IMR-90 (cell line): ENCODE data around the gene ENKUR. TPM values are rescaled to one million over a fixed set of nuclear protein-coding genes. Genes with fewer than 3 reads are reported as not detected.

Experiments used
- ATAC-seq: fragments of 200-7000 bp; cut with Tn5 transposase; 2 replicates; pipeline ENCODE4 v1.9.1; 2020; ENCODE audit warnings: low read depth, mild to moderate bottlenecking, moderate library complexity
- BruUV-seq: library from RNA; stranded (reverse); fragments of 400-500 nt; replicated peaks from 2 replicates; lab custom pipeline; 2021; lab: Mats Ljungman, UMichigan
- CTCF ChIA-PET: fragments of 300-600 bp; formaldehyde crosslinking; extraction: SDS; loops from one replicate; lab custom pipeline; 2021; ENCODE audit warnings: antibody characterized with exemption; lab: Yijun Ruan, JAX
- POLR2A ChIA-PET: fragments of 300-600 bp; sonication (Branson Sonifier 250); formaldehyde crosslinking; loops from one replicate; lab custom pipeline; 2022; ENCODE audit warnings: antibody characterized with exemption; ENCODE audit not compliant: unreplicated experiment; lab: Charles Lee
- DNase-seq: peaks from one replicate; pipeline ENCODE4 v3.0.0; 2013
- H2AFZ ChIP-seq: replicated peaks from 2 replicates; pipeline ENCODE3; 2013; ENCODE audit warnings: low read length, mild to moderate bottlenecking; ENCODE audit not compliant: poor library complexity
- H2AK5ac ChIP-seq: 2 replicates; pipeline ENCODE4 v1.6.1; 2013; ENCODE audit warnings: low read depth, low read length, inconsistent platforms
- H2AK9ac ChIP-seq: replicated peaks from 2 replicates; pipeline ENCODE3; 2013; ENCODE audit warnings: mild to moderate bottlenecking, low read depth, low read length, moderate library complexity; ENCODE audit not compliant: poor library complexity
- H2BK120ac ChIP-seq: 2 replicates; pipeline ENCODE4 v1.6.1; 2013; ENCODE audit warnings: low read depth, low read length, inconsistent platforms
- H2BK15ac ChIP-seq: 3 replicates; pipeline ENCODE4 v1.6.1; 2013; ENCODE audit warnings: low read depth, low read length, inconsistent platforms
- H2BK20ac ChIP-seq: 2 replicates; pipeline ENCODE4 v1.6.1; 2013; ENCODE audit warnings: low read depth, mild to moderate bottlenecking, inconsistent platforms, low read length, moderate library complexity
- H2BK5ac ChIP-seq: 2 replicates; pipeline ENCODE4 v1.6.1; 2013; ENCODE audit warnings: mild to moderate bottlenecking, low read depth, low read length, inconsistent platforms; ENCODE audit not compliant: poor library complexity, severe bottlenecking
- H3K14ac ChIP-seq: replicated peaks from 2 replicates; pipeline ENCODE4 v1.6.1; 2013; ENCODE audit warnings: low read depth, low read length, inconsistent platforms
- H3K18ac ChIP-seq: 2 replicates; pipeline ENCODE4 v1.6.1; 2013; ENCODE audit warnings: low read depth, low read length, control low read depth
- H3K23ac ChIP-seq: 2 replicates; pipeline ENCODE4 v1.6.1; 2013; ENCODE audit warnings: low read depth, low read length, inconsistent platforms
- H3K27ac ChIP-seq: 2 replicates; pipeline ENCODE4 v1.5.1; 2013; ENCODE audit warnings: mild to moderate bottlenecking, control low read depth, low read length; ENCODE audit not compliant: insufficient read depth
- H3K27me3 ChIP-seq: 2 replicates; pipeline ENCODE4 v1.6.1; 2013; ENCODE audit warnings: low read length; ENCODE audit not compliant: control insufficient read depth, insufficient read depth
- H3K36me3 ChIP-seq: 2 replicates; pipeline ENCODE4 v1.6.1; 2013; ENCODE audit warnings: low read length, mixed read lengths; ENCODE audit not compliant: control insufficient read depth, insufficient read depth
- H3K4ac ChIP-seq: 2 replicates; pipeline ENCODE4 v1.6.1; 2013; ENCODE audit warnings: low read depth, low read length, inconsistent platforms
- H3K4me1 ChIP-seq: 2 replicates; pipeline ENCODE4 v1.6.1; 2013; ENCODE audit warnings: low read length, mixed read lengths; ENCODE audit not compliant: control insufficient read depth, insufficient read depth
- H3K4me2 ChIP-seq: 2 replicates; pipeline ENCODE4 v1.6.1; 2013; ENCODE audit warnings: low read depth, mild to moderate bottlenecking, control low read depth, low read length, moderate library complexity
- H3K4me3 ChIP-seq: 2 replicates; pipeline ENCODE4 v1.5.1; 2013; ENCODE audit warnings: low read depth, mild to moderate bottlenecking, control low read depth, low read length, moderate library complexity; ENCODE audit not compliant: insufficient read depth
- H3K56ac ChIP-seq: 2 replicates; pipeline ENCODE4 v1.6.1; 2013; ENCODE audit warnings: low read length, inconsistent platforms; ENCODE audit not compliant: insufficient read depth; ENCODE audit errors: extremely low read depth
- H3K79me1 ChIP-seq, 2 experiments: 2 replicates each; pipeline ENCODE4 v1.6.1; 2013; ENCODE audit warnings: low read length in 2 of 2, inconsistent platforms in 1 of 2, low read depth in 1 of 2
- H3K9ac ChIP-seq: 2 replicates; pipeline ENCODE4 v1.6.1; 2013; ENCODE audit warnings: low read depth, low read length, control low read depth
- H3K9me1 ChIP-seq: 2 replicates; pipeline ENCODE4 v1.6.1; 2013; ENCODE audit warnings: low read length, inconsistent platforms; ENCODE audit not compliant: insufficient read depth
- H3K9me3 ChIP-seq: 2 replicates; pipeline ENCODE4 v1.6.1; 2013; ENCODE audit warnings: low read length; ENCODE audit not compliant: control insufficient read depth, insufficient read depth
- H4K20me1 ChIP-seq: 2 replicates; pipeline ENCODE4 v1.6.1; 2013; ENCODE audit warnings: low read length, inconsistent platforms; ENCODE audit not compliant: insufficient read depth
- H4K5ac ChIP-seq: 2 replicates; pipeline ENCODE4 v1.6.1; 2013; ENCODE audit warnings: mild to moderate bottlenecking, low read depth, low read length, control low read depth
- H4K8ac ChIP-seq, 2 experiments: 2 replicates each; pipeline ENCODE4 v1.6.1; 2013; ENCODE audit warnings: low read depth in 2 of 2, low read length in 2 of 2, control low read depth in 1 of 2, inconsistent platforms in 1 of 2
- H4K91ac ChIP-seq: 2 replicates; pipeline ENCODE4 v1.6.1; 2013; ENCODE audit warnings: low read depth, low read length, inconsistent platforms; ENCODE audit not compliant: insufficient read depth
- BHLHE40 ChIP-seq: fragments of 150-350 bp; IDR thresholded peaks from 2 replicates; pipeline ENCODE4 v1.6.1; 2016; ENCODE audit warnings: mild to moderate bottlenecking, low read depth, low read length
- MAFK ChIP-seq: IDR thresholded peaks from 2 replicates; pipeline ENCODE4 v1.6.1; 2012; ENCODE audit warnings: low read depth, low read length, improper control_type of control experiment
- NFE2L2 ChIP-seq: fragments of 150-350 bp; IDR thresholded peaks from 2 replicates; pipeline ENCODE4 v1.6.1; 2016; ENCODE audit warnings: low read depth, mild to moderate bottlenecking, low read length
- POLR2A ChIP-seq: IDR thresholded peaks from 2 replicates; pipeline ENCODE4 v1.6.1; 2012; ENCODE audit warnings: mild to moderate bottlenecking, low read depth, low read length
- RFX5 ChIP-seq: IDR thresholded peaks from 2 replicates; pipeline ENCODE4 v1.8.0; 2012; ENCODE audit warnings: low read depth, mild to moderate bottlenecking, low read length, moderate library complexity
- SMC3 ChIP-seq: fragments of 150-350 bp; IDR thresholded peaks from 2 replicates; pipeline ENCODE4 v1.6.1; 2016; ENCODE audit warnings: low read depth, mild to moderate bottlenecking, antibody characterized with exemption, low read length, moderate library complexity
- WGBS, 2 experiments: methylation state at CpG; one replicate each; pipeline versions ENCODE4 v1.1.5 to v1.1.7; 2013; ENCODE audit warnings: missing lambda C conversion rate in 2 of 2; ENCODE audit not compliant: insufficient read length in 1 of 2; ENCODE audit errors: extremely low coverage in 2 of 2; 5-methylcytosine and 5-hydroxymethylcytosine counted together
- dilution Hi-C: fragments of 300-500 bp; cut with HindIII; formaldehyde crosslinking; loops from one replicate; pipeline ENCODE4 v1.14.3; 2018; ENCODE audit warnings: low sequenced_read_pairs; ENCODE audit not compliant: unreplicated experiment
- in situ Hi-C: fragments of 300-500 bp; cut with MboI; formaldehyde crosslinking; loops from 3 replicates; pipeline ENCODE4 v1.14.3; 2019; ENCODE audit warnings: low sequenced_read_pairs, inconsistent platforms, mixed read lengths
- intact Hi-C: fragments of 100-400 bp; cut with micrococcal nuclease; formaldehyde crosslinking; loops from 2 replicates; pipeline ENCODE4 v1.10.0; 2022
- polyA plus RNA-seq, 3 experiments: library from polyadenylated mRNA; depleted of rRNA; stranded (reverse); fragments of >200 nt; gene quantifications; 2 replicates each; pipeline ENCODE4 v1.2.3, GENCODE V29; 2012; ENCODE audit warnings: low replicate concordance in 1 of 3
- total RNA-seq: library from RNA; depleted of rRNA; stranded (reverse); fragments of >200 nt; gene quantifications from 2 replicates; pipeline ENCODE4 v1.2.3, GENCODE V29; 2012
- TF ChIP-seq, protein P1 (sequence below): fragments of 150-350 bp; IDR thresholded peaks from 2 replicates; pipeline ENCODE4 v1.6.1; 2017; ENCODE audit warnings: mild to moderate bottlenecking, antibody characterized with exemption, low read length, low read depth

The ENKUR gene
- total and polyA plus RNA-seq, 2 of the 4 experiments (the other 2 are of a cell fraction), result not detected

DNA sequence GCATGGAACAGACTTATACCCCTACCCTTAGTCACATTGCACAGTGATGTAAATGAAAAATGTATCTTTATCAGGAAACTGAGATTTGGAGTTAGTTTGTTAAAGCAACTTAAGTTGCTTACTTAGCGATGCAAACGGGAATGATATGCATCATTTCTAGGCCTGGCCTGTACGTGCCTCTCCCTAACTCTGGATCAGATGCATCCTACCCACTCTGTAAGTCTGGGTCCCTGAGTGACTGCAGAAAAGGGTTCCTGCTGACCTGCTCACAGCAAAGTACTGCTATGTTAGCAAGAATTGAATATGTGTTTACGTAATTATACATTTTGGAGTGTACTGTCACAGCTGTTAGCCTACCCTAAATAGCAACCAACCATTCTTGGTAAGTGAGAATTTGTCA is 32.8 kb downstream of the ENKUR start:
- H2AK5ac ChIP-seq, result no peak overlapping the region
- H3K9ac ChIP-seq, result no peak overlapping the region
- intact Hi-C loops (no loop called here), in situ Hi-C loops (loop anchor here (10.0 kb wide), 1 partner anchor 348 kb away; no protein-coding TSS in a partner anchor), dilution Hi-C loops (no loop called here)
- no peak for ATAC-seq
- no peaks in the 10 kb centered on the region for H3K4me1 ChIP-seq
- no peaks in the 10 kb centered on the region for H4K20me1 ChIP-seq
- TF ChIP-seq NFE2L2 (no peak), POLR2A (no peak), MAFK (no peak), SMC3 (no peak), RFX5 (no peak), BHLHE40 (no peak)
- TF ChIP-seq, protein P1, sequence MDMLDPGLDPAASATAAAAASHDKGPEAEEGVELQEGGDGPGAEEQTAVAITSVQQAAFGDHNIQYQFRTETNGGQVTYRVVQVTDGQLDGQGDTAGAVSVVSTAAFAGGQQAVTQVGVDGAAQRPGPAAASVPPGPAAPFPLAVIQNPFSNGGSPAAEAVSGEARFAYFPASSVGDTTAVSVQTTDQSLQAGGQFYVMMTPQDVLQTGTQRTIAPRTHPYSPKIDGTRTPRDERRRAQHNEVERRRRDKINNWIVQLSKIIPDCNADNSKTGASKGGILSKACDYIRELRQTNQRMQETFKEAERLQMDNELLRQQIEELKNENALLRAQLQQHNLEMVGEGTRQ, result no peak
- DNase-seq, result no peak
- H4K5ac ChIP-seq, result no peak overlapping the region
- no peaks in the 10 kb centered on the region for H3K9me3 ChIP-seq
- H2AFZ ChIP-seq, result no peak overlapping the region
- H3K4me2 ChIP-seq, result no peak overlapping the region
- no peak overlapping the region for H3K56ac ChIP-seq
- H3K4me3 ChIP-seq, result no peak overlapping the region
- H3K23ac ChIP-seq, result no peak overlapping the region
- POLR2A ChIA-PET, result no interaction called here
- no peak overlapping the region for H2BK120ac ChIP-seq
- H3K9me1 ChIP-seq, result peaks cover 3% of the 10 kb centered on the region; the same call in 1 of the 2 replicates
- no peak overlapping the region for H3K4ac ChIP-seq
- no CpG with 5 or more reads among the region's 4 CpGs for WGBS, 2 experiments
- no peak overlapping the region for H4K8ac ChIP-seq
- H2BK15ac ChIP-seq, result no peak overlapping the region
- H2BK20ac ChIP-seq, result no peak overlapping the region
- no peaks in the 10 kb centered on the region for H3K27me3 ChIP-seq
- no peaks in the 10 kb centered on the region for H3K36me3 ChIP-seq
- no peak overlapping the region for H2AK9ac ChIP-seq
- BruUV-seq, result no TSS peak
- no peaks in the 10 kb centered on the region for H3K79me1 ChIP-seq
- H2BK5ac ChIP-seq, result no peak overlapping the region
- H3K18ac ChIP-seq, result no peak overlapping the region
- CTCF ChIA-PET, result interaction anchor here (0.8 to 1.4 kb wide), 2 partner anchors 10 to 341 kb away, joined by 3 to 4 read pairs; no protein-coding TSS in a partner anchor
- no peak overlapping the region for H3K27ac ChIP-seq
- no peak overlapping the region for H3K14ac ChIP-seq
- H4K91ac ChIP-seq, result no peak overlapping the region
